Epithelial cell of esophagus (primary cell): ENCODE results near the gene MICA.
"Not testable (repeated sequence)": the region's sequence is repeated elsewhere in the genome, so short reads cannot be mapped to it uniquely, and the experiment has no call there.

Source experiments
- DNase-seq: peaks from one replicate; pipeline ENCODE4 v3.0.0; 2010; ENCODE audit warnings: low read depth
- H3K4me3 ChIP-seq: 2 replicates; pipeline ENCODE4 v1.5.1; 2011; ENCODE audit warnings: mild to moderate bottlenecking, low read length, control low read depth
- TF ChIP-seq, protein P1 (sequence below): IDR thresholded peaks from 2 replicates; pipeline ENCODE4 v1.5.1; 2011; ENCODE audit warnings: low read depth, mild to moderate bottlenecking, low read length, control low read depth, inconsistent platforms; ENCODE audit not compliant: insufficient read depth; ENCODE audit errors: missing control alignments

Gene MICA

GRCh38 chr6:31394381-31394780 lies 9.0 kb upstream of the MICA start:
- TF ChIP-seq, protein P1, sequence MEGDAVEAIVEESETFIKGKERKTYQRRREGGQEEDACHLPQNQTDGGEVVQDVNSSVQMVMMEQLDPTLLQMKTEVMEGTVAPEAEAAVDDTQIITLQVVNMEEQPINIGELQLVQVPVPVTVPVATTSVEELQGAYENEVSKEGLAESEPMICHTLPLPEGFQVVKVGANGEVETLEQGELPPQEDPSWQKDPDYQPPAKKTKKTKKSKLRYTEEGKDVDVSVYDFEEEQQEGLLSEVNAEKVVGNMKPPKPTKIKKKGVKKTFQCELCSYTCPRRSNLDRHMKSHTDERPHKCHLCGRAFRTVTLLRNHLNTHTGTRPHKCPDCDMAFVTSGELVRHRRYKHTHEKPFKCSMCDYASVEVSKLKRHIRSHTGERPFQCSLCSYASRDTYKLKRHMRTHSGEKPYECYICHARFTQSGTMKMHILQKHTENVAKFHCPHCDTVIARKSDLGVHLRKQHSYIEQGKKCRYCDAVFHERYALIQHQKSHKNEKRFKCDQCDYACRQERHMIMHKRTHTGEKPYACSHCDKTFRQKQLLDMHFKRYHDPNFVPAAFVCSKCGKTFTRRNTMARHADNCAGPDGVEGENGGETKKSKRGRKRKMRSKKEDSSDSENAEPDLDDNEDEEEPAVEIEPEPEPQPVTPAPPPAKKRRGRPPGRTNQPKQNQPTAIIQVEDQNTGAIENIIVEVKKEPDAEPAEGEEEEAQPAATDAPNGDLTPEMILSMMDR, result no peak
- no peak overlapping the region for H3K4me3 ChIP-seq
- DNase-seq, result no peak

GRCh38 chr6:31395832-31396231 lies 7.6 kb upstream of the MICA start:
- TF ChIP-seq, protein P1, result no peak

DNA sequence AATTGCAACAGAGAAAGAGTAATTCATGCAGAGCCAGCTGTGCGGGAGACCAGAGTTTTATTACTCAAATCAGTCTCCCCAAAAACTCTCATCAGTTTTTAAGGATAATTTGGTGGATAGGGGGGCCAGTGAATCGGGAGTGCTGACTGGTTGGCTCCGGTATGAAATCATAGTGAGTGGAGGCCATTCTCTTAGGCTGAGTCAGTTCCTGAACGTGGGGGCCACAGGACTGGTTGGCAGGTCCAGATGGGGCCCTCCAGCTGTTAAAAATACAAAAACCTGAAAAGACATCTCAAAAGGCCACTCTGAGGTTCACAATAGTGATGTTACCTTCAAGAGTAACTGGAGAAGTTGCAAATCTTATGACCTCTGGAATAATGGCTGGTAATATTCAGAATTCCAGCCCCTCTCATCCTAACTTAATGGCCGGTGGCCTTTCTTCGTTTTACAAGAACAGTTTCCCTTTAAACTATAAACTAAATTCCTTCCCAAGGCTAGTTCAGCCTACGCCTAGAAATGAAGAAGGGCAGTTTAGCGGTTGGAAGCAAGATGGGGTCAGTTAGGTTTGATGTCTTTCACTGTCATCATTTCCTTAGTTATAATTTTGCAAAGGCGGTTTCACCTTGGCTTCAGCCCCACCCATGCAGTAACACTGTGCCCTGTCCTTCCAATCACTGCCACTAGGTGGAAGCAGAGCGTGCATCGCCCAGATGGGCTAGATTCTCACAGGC lies 6.8 kb upstream of the MICA start:
- TF ChIP-seq, protein P1, result peak; percentile 91
- no peak overlapping the region for H3K4me3 ChIP-seq

More at GRCh38 chr6:31395832-31396231, 7.6 kb upstream of the MICA start:
- H3K4me3 ChIP-seq, result no peak overlapping the region
- no peak for DNase-seq

DNA sequence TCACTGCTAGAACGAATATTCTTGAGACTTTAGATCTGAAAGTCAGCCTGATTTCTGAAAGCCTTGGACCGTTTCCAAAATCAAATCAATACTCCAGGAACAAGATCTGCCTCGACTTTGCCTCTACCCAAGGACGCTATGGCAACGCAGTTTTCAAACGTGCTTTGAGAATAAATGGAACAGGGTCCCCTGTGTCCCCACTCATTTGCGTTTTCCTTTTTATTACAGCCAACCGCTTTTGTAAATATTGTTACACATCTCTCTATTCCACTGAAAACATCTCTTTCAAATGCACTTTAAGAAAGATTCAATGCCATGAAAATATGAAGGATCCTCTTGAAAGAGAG lies 6.3 kb upstream of the MICA start:
- H3K4me3 ChIP-seq, DNase-seq: not testable (repeated sequence)

More for the DNA sequence above, 6.8 kb upstream of the MICA start:
- DNase-seq, result peak; percentile 76

DNA sequence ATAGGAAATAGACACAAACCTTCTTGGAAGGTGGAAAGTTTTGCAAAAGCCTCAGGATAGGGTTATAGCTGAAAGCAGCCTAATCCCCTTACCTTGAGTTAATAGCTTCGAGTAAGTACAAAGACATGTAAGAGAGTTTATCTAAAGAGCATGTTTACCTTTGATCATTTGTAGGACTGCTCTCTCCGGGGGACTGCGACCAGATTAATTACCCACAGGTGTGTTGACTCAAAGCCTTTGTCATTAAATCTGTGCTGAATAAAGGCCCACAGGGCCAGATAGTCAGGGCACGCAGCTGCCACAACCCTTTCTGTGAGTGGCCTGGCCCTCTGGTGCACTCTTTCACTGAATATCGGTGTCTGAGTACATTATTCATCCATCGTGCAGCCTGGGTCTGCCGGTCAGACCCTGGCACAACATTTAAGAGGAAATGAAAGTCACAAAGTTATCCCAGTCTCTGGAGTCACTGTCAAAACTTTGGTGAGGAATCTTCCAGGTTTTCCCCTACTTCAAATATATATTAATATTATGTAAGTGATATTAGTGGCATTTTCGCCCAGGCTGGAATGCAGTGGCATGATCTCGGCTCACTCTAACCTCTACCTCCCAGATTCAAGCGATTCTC lies 5.4 kb upstream of the MICA start:
- TF ChIP-seq, protein P1, result no peak
- DNase-seq, result no peak
- H3K4me3 ChIP-seq, result no peak overlapping the region

DNA sequence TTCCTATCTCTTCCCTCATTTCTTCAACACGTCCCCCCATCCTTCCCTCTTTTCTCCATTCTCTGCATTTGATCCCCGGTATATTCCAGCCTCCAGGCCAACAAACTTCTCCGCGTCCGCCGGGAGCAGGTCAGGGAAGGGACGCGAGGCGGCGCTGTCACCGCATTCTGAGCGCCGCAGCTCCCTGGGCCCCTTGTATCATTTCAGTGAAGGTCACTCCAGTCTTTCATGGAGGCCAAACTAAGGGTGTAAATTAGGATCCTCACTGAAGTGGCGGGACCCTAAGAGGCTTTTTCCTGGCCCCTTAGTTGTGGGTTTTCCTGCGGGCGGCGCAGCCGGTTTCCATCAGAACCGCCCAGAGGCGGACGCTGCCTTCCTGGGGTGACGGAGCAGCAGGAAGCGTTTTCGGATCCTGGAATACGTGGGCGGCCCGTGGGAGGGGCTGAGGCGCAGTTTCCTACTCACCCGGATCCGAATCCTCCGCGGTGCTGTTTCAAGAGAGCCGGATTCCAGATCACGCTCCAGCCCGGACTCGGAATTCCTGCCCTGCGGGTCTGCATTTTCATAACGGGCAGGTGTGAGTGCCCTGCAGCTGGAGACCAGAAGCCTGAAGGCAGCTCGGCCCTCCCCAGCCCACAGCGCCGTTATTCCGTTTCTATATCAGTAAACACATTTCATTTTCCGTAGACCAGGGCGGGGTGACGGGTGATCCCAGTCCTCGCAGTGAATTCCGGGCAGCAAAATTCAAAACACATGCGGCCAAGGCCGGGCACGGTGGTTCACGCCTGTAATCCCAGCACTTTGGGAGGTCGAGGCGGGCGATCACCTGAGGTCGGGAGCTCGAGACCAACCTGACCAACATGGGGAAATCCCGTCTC lies 3.6 kb upstream of the MICA start:
- peak; percentile 97 for DNase-seq
- H3K4me3 ChIP-seq, result peak overlapping the region; percentile 75
- TF ChIP-seq, protein P1, result peak; percentile 94

DNA sequence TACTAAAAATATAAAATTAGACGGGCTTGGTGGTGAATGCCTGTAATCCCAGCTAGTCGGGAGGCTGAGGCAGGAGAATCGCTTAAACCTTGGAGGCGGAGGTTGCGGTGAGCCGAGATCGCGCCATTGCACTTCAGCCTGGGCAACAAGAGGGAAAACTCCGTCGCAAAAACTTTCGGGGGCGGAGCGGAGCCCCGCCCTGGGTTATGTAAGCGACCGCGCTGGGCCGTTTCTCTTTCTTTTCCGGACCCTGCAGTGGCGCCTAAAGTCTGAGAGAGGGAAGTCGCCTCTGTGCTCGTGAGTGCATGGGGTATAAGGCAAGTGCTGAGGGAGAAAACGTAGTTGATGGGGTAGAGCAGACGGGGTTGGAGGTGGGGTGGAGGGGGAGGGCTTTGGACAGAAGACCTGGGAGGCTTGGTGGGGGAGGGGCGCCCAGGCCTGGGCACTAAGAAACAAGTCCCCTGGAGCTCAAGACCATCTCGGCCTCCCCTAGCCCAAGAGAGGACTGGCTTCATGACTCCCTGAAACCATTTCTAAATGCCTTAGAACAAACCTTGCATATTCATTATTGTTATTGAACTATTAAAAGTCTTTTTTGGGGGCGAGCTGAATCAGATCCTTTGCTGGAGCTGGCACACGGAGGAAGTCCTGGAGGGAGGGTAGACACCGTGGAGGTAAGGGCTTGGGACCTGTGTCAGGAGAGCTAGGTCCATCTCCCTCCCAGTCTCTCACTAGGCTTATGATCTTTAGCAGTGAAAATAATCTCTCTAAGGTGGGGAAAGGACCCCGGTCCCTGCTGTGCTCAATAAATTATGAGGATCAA lies 2.7 kb upstream of the MICA start:
- DNase-seq, result peak; percentile 63
- TF ChIP-seq, protein P1, result no peak
- H3K4me3 ChIP-seq, result peak overlapping the region; percentile 75
